Left hindlimb (tissue), 1 donor: ENCODE results near the gene ITFG1.
"Not testable (repeated sequence)": the region's sequence is repeated elsewhere in the genome, so short reads cannot be mapped to it uniquely, and the experiment has no call there.

Experiments used
- DNase-seq: peaks from one replicate; pipeline ENCODE4 v3.0.0-alpha.2; 2018

Gene ITFG1

DNA sequence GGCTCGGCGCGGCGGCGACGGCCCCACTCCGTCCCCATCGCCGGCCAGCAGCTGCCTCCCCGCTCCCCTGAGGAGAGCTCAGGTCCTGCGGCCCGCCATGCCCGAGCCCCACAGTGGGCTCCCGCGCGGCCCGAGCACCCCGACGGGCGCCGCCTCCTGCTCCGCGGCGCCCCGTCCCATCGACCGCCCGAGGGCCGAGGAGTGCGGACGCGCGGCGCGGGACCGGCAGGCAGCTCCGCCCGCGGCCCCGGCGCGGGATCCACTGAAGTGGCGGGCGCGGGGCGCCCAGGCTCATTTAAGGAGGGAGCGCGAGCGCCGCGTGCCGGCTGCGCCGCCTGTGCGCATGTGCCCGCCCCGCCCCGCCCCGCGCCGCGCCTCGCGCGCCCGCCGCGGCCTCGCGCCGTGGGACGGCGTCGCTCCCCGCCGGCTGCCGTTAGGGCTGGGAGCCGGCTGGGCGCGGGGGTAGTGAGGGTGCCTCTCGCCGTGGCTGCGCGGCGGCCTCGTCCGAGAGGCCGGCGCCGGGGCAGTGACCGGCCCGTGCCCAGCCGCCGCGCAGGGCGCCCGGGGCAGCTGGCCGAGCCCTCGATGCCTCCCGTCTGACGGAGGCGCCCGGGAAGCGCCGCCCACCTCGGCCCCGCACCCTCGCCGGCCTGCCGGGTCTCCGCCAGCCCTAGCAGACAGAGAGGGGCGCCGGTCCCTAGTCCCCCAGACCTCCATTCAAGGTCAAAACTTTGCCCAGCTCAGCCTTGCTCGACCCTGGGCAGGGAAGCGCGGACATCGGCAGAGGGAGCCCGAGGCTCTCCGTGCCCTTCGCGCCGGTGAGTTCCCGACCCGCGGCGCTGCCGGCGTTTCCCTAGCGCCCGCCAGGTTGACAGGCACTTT, 316.9 kb downstream of the ITFG1 start, which contains the start of gene NETO2:
Gene NETO2, minus strand, starts transcription at position 269 of the 882 bp plus-strand sequence. CDS start 333 bp downstream, outside the sequence.
- DNase-seq = peak; percentile 69

DNA sequence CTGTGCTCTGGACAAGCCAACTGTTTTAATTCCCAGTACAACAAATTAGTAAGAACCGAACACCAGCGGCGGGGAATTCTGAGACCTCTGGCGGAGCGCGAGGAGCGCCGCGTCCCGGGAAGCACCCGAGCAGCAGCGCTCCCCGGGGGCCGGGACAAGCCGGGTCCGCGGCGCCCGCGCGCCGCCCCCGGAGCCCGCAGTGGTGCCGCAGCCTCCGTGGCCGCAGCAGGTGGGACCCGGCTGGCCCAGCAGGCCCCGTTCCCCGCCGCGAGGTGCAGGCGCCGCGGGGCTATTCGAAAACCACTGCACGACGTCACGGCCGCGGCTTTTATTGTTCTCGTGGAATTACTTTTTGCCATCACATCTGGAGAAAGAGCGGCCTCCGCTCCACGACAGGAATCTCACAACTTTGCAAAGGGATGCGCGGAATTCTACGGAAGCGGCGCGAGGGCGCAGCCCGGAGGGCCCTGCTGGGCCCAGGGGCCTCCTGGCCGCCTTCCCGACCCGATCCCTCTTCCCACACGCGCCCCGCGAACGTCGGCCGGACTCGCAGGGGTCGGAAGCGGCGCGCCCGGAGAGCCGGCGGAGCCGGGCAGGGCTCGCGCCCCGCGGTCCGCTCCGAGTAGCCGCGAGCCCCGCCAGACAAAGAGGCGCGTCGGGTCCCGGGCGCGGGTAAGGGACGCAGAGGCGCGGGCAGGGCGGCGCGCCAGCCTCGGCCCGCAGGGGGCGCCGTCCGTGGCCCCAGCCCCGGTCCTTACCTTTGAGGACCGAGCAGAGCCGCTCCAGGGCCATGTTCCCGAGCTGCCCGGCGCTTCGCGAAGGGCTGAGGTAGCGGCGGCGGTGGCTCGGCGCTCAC, 317.8 kb downstream of the ITFG1 start:
- DNase-seq = peak; percentile 58

DNA sequence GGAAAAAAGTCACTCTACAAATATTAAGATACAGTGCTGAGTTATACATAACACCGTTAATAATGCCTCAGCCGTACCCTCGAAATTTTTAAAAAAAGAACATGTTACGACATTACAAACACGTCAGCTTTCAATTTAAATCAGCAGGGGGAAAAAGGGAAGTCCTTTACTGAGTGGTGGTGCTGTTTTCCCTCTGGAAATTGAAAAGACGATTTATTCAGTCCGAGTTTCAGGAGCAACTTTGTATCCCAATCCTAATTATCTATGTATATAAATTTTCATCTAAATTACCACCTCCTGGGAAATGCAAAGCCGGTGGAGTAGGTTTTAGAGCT, 318.4 kb downstream of the ITFG1 start:
- no peak for DNase-seq

DNA sequence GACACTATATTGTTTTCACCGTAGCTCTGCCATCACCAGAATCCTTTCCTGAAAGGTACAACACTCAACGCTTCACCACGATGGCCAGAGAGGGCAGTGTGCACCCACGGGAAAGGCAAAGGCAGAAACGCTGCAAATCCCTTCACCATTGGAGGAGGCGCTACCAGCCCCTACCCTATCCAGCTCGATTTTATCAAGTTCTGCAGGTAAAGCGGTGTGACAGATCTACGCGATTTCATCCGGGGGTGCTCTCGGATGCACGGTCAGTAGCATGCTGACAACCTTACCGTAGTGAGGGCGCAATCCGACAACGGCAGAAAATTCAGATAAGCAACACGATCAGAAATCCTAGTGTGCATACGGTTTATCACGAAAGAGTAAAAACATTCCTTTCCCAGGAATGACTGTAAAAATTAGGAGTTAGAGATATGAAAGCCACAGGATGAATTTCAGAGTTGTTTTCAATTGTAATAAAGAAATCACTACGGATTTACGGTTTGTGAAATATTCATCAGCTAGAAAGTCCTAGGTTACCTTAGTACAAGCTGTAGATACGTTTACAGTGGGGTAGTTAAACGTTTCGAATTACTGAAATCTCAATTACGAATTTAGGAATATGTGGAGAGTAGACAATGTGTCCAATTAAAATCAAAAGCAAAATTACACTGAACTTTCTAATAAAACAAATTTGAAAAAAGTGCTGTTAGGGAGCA, 318.9 kb downstream of the ITFG1 start:
- DNase-seq = peak; percentile 85

DNA sequence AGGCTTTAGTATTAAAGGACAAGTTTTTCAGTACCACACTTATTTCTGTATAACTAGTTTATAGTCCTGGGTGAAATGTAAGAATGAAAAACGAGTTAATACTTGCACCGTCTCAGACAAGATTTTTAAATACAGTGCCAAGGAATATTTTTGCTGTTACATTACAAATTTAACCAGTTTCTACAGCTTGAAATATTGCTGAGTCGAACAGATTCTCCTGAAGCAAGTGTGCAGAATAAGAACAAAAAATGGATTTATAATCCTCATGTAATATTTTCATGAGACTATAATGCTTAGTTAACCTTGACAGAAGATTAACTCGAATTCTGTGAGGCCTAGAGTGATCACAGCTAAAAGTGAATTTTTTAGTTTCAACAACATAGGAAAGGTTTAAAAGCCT, 320.2 kb downstream of the ITFG1 start:
- DNase-seq = no peak

DNA sequence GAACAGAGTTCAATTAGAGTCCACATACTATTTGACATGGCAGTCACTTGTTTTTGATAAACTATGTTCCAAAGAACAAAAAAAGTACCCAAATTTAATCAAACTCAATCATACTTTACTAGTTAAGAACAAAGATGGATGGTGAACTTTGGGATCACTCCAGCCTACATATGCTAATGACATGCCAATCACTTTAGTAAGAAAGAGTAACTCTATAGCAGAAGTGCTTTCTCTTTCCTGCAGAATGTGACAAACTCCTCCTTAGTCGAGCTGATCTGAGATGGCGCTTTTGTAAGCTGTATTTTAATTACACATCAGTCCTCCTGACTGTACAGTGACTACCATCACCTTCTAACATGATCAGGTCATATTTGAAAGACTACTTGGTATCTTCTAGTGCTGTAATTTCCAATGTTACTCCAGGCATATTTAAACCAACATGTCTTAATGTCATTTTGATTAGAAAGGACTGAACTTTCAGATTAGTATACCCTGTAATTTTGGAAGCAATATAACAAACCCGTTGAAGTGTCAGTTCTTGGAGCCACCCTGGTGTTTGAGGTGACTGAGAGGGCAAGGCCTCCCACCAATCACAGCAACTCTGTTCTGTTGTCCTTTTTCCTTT, 321.2 kb downstream of the ITFG1 start:
- no peak for DNase-seq

DNA sequence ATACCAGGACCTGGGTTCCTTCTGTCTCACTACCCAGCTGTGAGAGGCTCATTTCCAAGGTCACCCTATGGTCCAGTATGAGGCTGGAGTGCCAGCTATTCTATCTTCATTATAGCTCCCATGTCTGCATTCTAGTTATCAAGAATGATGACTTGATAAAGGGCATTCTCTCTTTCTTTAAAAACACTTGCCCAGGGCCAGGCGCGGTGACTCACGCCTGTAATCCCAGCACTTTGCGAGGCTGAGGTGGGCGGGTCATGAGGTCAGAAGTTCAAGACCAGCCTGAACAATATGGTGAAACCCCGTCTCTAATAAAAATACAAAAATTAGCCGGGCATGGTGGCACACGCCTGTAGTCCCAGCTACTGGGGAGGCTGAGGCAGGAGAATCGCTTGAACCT, 322.9 kb downstream of the ITFG1 start:
- not testable (repeated sequence) for DNase-seq

DNA sequence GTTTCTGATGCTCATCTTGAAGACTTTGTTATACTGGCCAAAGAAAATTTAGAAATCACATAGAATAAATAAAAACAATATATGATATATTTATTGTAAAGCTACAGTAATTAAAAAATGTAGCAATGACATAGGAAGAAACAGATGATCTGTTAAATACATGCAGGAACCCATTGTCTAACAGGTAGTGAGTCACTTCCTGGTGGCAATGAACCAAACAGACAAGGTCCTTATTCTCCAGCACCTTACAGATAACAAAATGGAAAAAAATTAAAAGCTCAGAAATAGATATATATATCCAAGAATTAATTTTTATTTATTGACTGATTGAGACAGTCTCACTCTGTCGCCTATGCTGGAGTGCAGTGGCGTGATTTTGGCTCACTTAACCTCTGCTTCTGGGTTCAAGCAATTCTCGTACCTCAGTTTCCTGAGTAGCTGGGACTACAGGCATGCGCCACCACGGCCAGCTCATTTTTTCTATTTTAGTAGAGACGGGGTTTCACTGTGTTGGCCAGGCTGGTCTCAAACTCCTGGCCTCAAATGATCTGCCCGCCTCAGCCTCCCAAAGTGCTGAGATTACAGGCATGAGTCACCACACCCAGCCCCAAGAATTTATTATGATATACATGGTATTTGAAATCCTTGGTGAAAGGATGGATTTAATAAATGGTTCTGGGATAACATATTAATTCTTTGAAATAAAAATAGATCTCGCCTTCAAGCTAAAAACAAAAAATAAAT, 324.6 kb downstream of the ITFG1 start:
- no peak for DNase-seq

DNA sequence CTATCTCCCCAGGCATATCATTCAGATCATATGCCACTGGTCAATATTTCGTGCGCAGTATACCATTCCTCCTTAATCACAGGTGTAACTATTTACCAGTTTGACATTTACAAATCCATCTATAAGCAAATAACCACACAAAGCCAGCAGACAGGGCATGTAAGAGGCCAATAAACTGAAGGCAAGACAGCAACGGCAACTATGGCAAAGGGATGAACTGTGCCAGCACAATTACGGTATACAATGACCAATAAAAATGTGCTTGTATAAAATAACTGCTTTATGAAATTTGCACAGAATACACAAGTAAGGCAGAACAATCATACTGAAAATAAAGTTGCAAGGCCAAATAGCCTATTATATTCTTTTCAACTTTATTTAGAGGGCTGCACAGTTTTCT, 326.3 kb downstream of the ITFG1 start:
- no peak for DNase-seq

DNA sequence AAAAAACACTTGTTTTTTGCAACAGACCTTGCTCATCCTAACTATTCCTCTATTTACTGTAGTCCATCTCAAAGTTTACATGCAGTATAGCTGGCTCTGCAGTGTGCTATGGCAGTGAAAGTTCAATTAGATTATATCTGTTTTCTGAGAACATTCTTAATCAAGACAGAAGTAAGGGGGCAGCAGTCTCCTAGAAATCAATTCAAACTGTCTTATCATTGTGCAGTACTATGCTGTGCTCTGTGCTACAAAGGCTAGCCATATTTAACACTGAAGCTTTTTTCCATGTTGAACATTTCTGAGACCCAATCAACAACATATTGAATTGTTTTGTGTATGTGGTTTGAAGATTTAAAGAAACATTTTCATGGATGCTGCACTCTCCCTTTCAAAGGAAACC, 328.6 kb downstream of the ITFG1 start:
- no peak for DNase-seq

DNA sequence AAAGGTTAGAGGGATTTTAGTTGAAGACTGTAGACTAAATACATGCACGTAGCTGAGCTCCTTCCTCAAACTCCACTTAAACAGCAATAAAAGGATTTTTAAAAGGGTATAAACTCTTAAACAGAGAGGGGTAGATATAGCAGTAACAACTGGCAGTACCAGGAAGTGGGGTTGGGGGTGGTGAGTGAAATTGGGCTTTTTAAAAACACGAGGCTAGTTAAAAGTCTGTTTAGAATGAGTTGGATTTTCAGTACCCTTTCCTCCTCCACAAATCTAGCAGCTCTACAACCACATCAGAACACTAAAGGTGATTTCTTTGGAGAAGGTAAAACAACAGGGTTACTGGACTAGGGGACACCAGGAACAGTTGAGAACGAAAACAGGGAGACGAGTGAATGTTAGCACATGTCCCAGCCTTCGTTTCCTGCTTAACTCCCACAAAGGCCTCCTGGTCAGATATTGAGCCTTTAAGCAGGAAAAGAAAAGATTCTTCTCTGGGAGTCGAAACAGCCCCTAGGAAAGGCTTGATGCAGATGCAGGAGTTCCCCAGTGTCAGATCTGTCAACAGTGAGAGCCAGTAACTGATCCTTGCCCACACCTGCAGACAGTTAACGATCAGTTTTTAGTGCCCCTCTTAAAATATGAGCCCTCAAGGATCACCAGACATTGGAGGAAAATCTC, 331.0 kb downstream of the ITFG1 start:
- no peak for DNase-seq

DNA sequence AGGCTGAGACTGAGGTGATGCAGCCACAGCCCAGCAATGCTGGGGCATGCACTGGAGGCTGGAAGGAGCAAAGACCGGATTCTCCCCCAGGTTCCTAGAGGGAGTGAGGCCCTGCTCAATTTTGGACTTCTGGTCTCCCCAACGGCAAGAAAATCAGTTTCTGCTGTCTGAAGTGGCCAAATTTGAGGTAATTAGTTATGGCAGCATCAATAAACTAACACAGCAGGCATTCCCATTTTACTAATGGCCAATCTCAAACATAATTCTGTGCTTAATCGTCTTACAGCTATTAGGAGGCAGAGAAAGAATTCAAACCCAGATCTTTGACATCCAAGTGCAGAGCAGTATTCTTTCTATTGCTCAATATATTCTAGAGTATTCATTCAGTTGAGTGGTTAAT, 333.3 kb downstream of the ITFG1 start:
- no peak for DNase-seq

DNA sequence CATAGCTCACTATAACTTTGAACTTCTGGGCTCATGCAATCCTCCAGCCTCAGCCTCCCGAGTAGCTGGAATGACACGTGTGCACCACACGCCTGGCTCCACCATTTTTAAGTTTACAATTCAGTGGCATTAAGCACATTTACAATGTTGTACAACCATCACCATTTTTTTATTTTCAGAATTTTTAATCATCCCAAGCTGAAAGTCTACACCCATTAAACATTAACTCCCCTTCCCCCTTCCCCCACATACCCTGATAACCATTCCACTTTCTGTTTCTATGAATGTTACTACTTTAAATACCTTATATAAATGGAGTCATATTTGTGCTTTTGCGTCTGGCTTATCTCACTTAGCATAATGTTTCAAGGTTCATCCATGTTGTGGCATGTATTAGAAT, 335.1 kb downstream of the ITFG1 start:
- no peak for DNase-seq

DNA sequence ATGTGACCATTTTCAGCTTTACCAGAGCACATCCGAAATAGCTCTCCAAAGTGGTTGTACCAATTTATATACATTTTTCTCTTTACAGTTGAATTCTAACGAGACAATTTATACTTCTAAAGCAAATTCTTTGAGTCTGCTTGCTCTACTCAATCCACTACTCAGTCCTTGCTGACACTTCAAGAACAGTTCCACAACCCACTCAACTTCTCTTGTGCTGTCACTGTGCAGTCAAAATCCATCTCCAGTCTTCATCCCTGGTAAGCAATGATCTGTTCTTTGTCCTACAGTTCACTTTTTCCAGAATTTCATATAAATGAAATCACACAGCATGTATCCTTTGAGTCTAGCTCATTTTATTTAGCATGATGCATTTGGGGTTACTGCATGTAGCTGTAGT, 347.7 kb downstream of the ITFG1 start:
- no peak for DNase-seq

DNA sequence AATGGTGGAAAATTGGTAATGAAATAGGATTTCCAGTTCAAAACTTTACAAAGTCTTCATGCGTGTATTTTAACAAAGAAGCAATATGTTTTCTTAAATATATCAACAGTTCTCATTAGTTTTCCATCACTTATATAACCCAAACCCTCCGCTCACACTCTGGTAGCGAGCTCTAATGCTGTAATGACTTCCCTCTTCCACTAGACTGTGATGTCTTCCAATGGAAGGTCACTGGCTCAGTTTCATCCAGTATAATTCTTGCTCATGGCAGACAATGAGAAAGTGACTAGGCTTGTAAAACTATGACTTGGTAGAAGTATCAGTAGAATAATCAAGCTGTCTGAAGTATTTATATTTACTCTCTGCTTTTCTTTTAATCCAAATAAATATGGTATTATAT, 349.9 kb downstream of the ITFG1 start:
- no peak for DNase-seq

DNA sequence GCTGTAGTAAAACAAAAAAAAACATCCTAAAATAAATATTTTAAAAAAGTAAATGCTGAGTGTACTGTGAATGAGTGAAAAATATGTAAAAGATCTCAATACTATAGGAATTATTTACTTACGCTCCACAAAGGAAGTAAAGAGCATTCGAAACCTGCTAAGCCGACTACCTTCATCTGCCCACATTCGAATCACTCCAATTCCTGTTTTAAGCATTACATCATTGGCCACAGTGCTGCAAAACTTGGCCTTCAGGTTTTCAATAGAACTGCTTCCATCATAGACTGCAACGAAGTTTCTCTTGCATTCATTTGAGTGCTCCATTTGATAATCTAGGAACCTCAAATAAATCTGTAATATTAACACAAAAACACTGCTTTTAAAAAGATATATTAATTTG, 351.5 kb downstream of the ITFG1 start:
- no peak for DNase-seq
